Fibroblast of skin of back (primary cell): ENCODE results near the gene SMIM7.
A peak's percentile ranks its signal among the peaks of the same experiment; 100 is the strongest.
"Not testable (repeated sequence)": the region's sequence is repeated elsewhere in the genome, so short reads cannot be mapped to it uniquely, and the experiment has no call there.

Experiments used
- DNase-seq: peaks from one replicate; pipeline ENCODE4 v3.0.0-alpha.2; 2013

The SMIM7 gene

GRCh38 chr19:16654627-16655026 is 5.3 kb downstream of the SMIM7 start:
- DNase-seq = no peak

GRCh38 chr19:16654140-16654539 is 5.8 kb downstream of the SMIM7 start:
- DNase-seq = no peak

- no peak for DNase-seq
Observed at GRCh38 chr19:16652854-16653253, 7.1 kb downstream of the SMIM7 start.

- not testable (repeated sequence) for DNase-seq
Observed at GRCh38 chr19:16651421-16652188, 8.3 kb downstream of the SMIM7 start.

- DNase-seq = no peak
Observed at GRCh38 chr19:16650821-16651220, 9.1 kb downstream of the SMIM7 start.

GRCh38 chr19:16649734-16650133 is 10.2 kb downstream of the SMIM7 start:
- no peak for DNase-seq

GRCh38 chr19:16645140-16645539 is 14.8 kb downstream of the SMIM7 start:
- DNase-seq = no peak

- no peak for DNase-seq
Observed at GRCh38 chr19:16641695-16642094, 18.2 kb downstream of the SMIM7 start.

- DNase-seq = no peak
Observed at GRCh38 chr19:16640951-16641350, 19.0 kb downstream of the SMIM7 start.

- DNase-seq = no peak
Observed at GRCh38 chr19:16638666-16639065, 21.3 kb downstream of the SMIM7 start.

GRCh38 chr19:16637535-16637934 is 22.4 kb downstream of the SMIM7 start:
- peak; percentile 19 for DNase-seq

- DNase-seq = no peak
Observed at GRCh38 chr19:16631465-16631864, 28.5 kb downstream of the SMIM7 start.

GRCh38 chr19:16628984-16629691 is 30.8 kb downstream of the SMIM7 start:
- peak; percentile 9 for DNase-seq

GRCh38 chr19:16628183-16628983 is 31.6 kb downstream of the SMIM7 start, which contains the start of gene MED26:
Gene MED26 (minus strand): TSS chr19:16628204. CDS start chr19:16627943, 261 bp downstream.
- peak; percentile 93 for DNase-seq

GRCh38 chr19:16627928-16628182 is 32.1 kb downstream of the SMIM7 start:
- no peak for DNase-seq

- peak; percentile 6 for DNase-seq
Observed at GRCh38 chr19:16627193-16627927, 32.6 kb downstream of the SMIM7 start.

GRCh38 chr19:16626796-16627192 is 33.1 kb downstream of the SMIM7 start:
- DNase-seq = no peak

- no peak for DNase-seq
Observed at GRCh38 chr19:16625163-16625958, 34.6 kb downstream of the SMIM7 start.

- DNase-seq = no peak
Observed at GRCh38 chr19:16624236-16624635, 35.7 kb downstream of the SMIM7 start.

- DNase-seq = no peak
Observed at GRCh38 chr19:16623576-16623975, 36.4 kb downstream of the SMIM7 start.

- no peak for DNase-seq
Observed at GRCh38 chr19:16623066-16623465, 36.9 kb downstream of the SMIM7 start.
